Fibroblast of peridontal ligament (primary cell): ENCODE data around the gene LZTS2.

ENCODE experiments used
- DNase-seq: peaks from one replicate; pipeline ENCODE4 v3.0.0-alpha.2; 2010; ENCODE audit errors: extremely low read depth

LZTS2 gene

DNA sequence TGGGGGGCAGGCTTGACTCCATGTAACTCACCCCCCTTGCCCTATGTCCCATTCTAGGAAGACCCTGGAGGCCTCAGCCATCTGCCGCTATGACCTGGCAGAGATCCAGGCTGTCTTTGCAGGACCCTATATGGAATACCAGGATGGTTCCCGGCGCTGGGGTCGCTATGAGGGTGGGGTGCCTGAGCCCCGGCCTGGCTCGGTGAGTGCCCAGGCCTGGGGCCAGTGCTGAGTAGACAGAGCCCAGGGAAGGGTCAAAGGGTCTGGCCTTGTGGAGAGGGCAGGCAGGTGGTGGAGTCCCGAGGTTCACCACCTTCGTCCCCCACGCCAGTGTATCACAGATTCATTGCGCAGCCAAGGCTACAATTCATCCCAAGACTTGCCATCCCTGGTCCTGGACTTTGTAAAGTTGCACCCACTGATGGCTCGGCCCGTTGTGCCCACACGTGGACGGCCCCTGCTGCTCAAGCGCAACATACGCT lies 19.8 kb upstream of the LZTS2 start:
- no peak for DNase-seq

- no peak for DNase-seq
Measured at GRCh38 chr10:100980311-100980710, 19.3 kb upstream of the LZTS2 start.

DNA sequence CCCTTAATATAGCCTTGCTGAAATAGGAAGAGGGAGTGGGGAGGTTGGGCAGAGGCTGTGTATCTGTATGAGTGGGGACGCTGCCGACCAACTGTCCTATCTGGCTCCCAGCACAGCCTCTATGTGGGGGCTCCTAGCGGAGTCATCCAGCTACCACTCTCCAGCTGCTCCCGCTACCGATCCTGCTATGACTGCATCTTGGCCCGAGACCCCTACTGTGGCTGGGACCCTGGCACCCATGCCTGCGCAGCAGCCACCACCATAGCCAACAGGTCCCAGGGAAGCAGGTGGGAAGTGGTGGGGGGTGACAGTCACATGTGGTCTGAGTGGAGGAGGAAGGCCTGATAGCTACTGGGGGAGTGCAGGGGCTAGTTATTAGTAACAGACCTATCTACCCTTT lies 18.9 kb upstream of the LZTS2 start:
- no peak for DNase-seq

GRCh38 chr10:100981178-100981772 lies 18.3 kb upstream of the LZTS2 start:
- DNase-seq: no peak

- no peak for DNase-seq
Measured at GRCh38 chr10:100982916-100983830, 16.4 kb upstream of the LZTS2 start.

DNA sequence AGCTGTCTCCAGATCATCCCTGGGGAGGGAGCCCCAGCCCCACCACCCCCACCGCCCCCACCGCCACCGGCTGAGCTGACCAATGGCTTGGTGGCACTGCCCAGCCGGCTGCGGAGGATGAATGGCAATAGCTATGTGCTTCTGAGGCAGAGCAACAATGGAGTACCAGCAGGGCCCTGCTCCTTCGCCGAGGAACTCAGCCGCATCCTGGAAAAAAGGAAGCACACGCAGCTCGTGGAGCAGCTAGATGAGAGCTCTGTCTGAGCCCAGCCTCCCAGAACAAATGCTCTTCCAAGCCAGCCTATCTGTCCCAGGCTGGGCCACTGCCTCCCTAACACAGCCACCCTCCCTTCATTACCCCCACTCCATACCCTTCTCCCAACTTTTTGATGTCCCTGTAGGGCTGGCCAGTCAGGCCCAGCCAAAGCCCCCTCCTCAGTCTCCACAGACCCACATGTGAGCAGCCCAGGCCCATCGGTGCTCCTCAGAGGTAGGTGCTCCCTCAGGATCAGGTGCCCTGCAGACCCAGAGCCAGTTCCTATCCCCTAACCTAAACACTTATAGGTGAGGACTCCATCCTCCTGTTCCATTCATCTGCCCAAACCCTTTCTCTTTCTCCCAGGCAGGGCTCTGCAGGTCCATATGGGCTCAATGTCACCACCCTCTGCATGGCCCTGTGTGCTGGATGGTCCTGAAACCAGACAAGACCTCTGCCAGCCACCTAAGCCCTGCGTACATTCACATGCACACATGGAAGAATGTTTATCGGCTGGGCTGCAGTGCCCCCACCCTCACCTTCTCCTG lies 15.5 kb upstream of the LZTS2 start:
- no peak for DNase-seq

DNA sequence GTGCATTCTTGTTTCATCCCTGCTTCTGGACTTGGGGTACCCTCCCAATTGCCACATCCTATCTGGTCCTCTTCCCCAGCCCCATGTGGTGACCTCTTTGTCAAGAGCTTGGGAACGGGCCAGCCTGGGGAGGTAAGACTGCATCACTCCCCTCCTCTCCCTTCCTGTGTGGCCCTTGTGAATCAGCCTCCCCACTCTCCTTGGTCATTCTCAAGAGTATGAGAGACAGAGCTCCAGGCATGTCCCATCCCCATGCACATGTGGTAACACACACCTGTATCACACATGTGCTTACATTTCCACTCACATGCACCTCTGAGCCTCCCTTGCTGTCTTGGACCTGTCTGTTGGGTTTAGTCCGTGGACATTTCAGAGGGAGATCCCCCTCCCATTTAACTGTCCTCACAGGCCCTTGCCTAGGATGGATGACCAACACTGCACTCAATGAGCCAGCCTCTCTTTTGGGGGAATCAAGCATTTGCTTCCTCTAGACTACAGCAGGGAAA lies 14.9 kb upstream of the LZTS2 start:
- DNase-seq: no peak

GRCh38 chr10:100985336-100985735 lies 14.3 kb upstream of the LZTS2 start:
- DNase-seq: no peak

GRCh38 chr10:100986623-100986951 lies 13.0 kb upstream of the LZTS2 start:
- no peak for DNase-seq

- peak; percentile 58 for DNase-seq
Measured at GRCh38 chr10:100986952-100987684, 12.5 kb upstream of the LZTS2 start, which contains the start of the genes MRPL43 and TWNK. MRPL43 (minus strand) TSS chr10:100987497; CDS start chr10:100987443, 54 bp downstream. TWNK (plus strand) TSS chr10:100987543; CDS start chr10:100988211, 668 bp downstream.

DNA sequence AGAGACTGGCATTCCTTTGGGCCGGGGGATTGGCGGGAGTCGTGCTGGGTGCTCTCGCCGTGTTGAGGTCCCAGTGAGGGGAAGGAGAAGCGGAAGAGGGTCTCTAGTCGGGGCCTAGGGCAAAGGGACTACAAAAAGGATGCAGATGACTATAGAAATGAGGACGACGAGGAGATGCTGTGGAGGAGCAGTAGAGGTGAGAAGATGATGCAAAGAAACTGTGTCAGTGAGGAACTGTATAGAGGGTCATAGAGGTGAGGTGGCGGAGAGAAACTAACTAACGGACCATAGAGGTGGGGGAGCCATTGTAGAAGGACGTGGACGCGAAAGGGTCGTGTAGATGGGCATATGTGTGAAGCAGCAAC lies 11.9 kb upstream of the LZTS2 start:
- no peak for DNase-seq

DNA sequence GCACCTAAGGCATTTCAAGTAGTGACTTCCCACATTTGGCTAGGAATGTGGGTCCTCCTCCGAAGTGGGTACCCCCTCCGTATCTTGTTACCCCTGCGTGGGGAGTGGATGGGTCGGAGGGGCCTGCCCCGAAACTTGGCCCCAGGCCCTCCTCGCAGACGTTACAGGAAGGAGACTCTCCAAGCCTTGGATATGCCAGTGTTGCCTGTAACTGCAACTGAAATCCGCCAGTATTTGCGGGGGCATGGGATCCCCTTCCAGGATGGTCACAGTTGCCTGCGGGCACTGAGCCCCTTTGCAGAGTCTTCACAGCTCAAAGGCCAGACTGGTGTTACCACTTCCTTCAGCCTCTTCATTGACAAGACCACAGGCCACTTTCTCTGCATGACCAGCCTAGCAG lies 11.4 kb upstream of the LZTS2 start:
- no peak for DNase-seq

DNA sequence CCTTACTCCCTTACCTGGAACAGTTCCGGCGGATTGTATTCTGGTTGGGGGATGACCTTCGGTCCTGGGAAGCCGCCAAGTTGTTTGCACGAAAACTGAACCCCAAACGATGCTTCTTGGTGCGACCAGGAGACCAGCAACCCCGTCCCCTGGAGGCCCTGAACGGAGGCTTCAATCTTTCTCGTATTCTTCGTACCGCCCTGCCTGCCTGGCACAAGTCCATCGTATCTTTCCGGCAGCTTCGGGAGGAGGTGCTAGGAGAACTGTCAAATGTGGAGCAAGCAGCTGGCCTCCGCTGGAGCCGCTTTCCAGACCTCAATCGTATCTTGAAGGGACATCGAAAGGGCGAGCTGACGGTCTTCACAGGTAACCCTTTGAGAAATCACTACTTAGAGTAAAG lies 10.5 kb upstream of the LZTS2 start:
- no peak for DNase-seq

GRCh38 chr10:100993986-100994708 lies 5.5 kb upstream of the LZTS2 start:
- DNase-seq: peak; percentile 62

DNA sequence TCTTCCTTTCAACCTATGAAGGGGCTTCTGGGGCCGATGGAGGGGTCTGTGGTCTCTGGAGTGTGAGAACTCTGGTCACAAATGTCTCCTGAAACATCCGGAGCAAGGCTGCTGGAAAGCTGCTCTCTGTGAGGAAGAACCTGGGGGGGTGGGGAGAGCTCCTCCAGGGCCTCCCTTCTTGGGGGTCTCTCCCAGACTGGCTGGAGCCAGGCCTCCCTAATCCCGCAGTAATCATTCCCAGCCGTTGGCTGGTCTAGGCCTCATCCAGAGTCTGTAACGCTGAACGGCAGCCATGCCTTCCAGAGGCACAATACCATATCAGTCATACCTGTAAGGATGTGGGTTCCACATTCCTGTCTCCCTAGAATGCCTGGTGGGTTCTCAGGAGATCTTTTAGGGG lies 4.4 kb upstream of the LZTS2 start:
- DNase-seq: no peak

- DNase-seq: no peak
Measured at GRCh38 chr10:100996678-100997359, 2.8 kb upstream of the LZTS2 start.

DNA sequence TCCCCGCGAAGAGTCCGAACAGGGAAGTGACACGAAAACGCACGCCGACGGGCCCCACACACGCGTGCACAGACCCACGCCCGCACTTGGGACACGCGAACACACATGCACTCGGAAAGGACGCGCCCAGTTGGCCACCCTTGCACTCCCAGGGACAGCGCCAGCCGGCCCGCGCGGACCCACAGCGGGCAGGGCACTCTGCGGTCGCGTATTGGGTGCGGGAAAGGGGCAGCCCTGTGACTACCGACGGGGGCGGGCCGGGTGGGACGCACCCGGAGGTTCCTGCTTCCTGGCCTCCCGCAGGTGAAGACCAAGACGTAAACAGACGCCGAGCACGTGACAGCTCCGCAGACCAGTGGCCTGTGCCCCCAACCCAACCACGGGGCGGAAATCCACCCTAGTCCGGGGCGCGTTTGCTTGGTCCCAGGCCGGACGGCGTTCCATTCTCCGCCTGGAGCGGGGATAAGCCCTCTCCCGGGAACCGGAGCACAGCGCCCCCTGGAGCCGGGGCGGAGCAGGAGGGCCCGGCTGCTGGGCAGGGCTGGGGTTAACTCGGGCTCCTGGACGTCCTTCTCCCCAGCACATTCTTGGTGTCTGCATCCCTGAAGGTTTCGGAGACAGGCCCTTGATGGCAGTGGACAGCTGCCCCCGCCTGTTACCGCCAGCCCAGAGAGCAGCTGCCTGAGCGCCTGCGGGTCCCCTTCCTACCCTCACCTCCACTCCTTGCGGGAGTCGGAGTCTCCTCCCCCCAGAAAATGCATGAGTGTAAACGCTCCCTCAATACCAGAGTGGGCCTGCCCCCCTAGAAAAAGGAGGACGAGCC lies 2.0 kb upstream of the LZTS2 start:
- DNase-seq: peak; percentile 69

DNA sequence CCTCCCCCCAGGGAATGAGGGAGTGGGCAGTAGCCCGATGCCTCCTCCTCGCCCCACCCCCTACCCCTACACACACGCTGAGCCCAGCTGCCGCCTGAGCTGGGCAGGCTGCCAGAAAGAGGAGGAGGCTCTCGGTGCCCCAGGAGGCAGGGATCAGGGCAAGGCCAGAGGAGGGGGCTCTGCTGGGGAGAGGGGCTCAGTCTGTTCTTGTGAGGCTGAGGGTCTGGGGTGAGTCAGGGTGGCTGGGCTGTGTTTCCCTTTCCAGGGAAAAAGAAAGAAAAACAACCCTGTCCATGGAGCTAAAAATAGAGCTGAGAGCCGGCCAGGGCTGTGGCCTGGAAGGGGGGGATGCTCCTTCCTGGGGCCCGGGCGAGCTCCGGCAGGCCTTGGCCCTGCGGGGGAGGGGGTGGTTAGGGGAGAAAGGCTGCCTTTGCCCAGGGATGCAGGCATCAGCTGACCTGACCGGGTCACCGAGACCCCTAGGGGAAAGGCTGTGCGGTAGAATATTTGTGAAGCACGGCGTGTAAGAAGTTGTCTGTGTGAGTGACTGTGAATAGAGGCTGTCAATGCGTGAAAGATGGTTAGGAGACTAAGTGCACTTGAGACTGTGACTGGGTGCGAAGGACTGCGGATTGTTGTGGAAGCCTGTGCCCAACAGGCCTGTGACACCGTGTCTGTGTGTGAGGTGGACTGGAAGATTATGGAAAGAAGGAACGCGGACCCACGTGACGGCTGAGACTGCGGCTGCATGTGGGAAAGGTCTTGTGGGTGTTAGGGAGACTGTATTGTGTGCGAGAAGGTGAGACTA lies 1.2 kb upstream of the LZTS2 start:
- DNase-seq: peak; percentile 83
